Uterus (tissue), 4 donors: ENCODE results near the gene LGSN. TPM values are rescaled to one million over a fixed set of nuclear protein-coding genes. Genes with fewer than 3 reads are reported as not detected.

Experiments used
- DNase-seq, 2 donors: peaks; one replicate each; pipeline ENCODE4 v3.0.0-alpha.2; 2019 to 2020
- H3K27ac ChIP-seq, 2 donors: fragments of 200-600 bp; sonication (generic); 1 replicate in 1 of 2; 2 replicates in 1 of 2; pipeline ENCODE4 v1.5.1; 2016 to 2018
- H3K27me3 ChIP-seq, 2 donors: fragments of 200-600 bp; sonication (generic); one replicate each; pipeline ENCODE4 v1.5.1; 2018 to 2019; ENCODE audit warnings: control low read depth in 1 of 2
- H3K36me3 ChIP-seq, 2 donors: fragments of 200-600 bp; sonication (generic); one replicate each; pipeline ENCODE4 v1.5.1; 2019; ENCODE audit warnings: control low read depth in 1 of 2
- H3K4me1 ChIP-seq, 2 donors: fragments of 200-600 bp; sonication (generic); one replicate each; pipeline ENCODE4 v1.5.1; 2018 to 2019; ENCODE audit warnings: control low read depth in 1 of 2
- H3K4me3 ChIP-seq, 2 donors: fragments of 200-600 bp; sonication (generic); 1 replicate in 1 of 2; 2 replicates in 1 of 2; pipeline ENCODE4 v1.5.1; 2018 to 2019; ENCODE audit warnings: mild to moderate bottlenecking in 1 of 2
- H3K9me3 ChIP-seq, 2 donors: fragments of 200-600 bp; sonication (generic); one replicate each; pipeline ENCODE4 v1.5.1; 2019; ENCODE audit warnings: control low read depth in 1 of 2
- POLR2A ChIP-seq, 2 donors: fragments of 450-650 bp; IDR thresholded peaks; one replicate each; pipeline ENCODE4 v1.6.1; 2016; ENCODE audit warnings: antibody characterized with exemption in 2 of 2, mild to moderate bottlenecking in 1 of 2, moderate library complexity in 1 of 2
- intact Hi-C: fragments of 100-400 bp; cut with DNase I; formaldehyde crosslinking; loops from one replicate; pipeline ENCODE4 v1.15.1; 2023; ENCODE audit warnings: low total_unique reads
- total RNA-seq, 4 donors: library from RNA; depleted of rRNA in 3 of 4; stranded (reverse); fragments of >200 nt in 3 of 4; gene quantifications; one replicate each; pipeline versions ENCODE4 v1.1.0 to v1.2.4, GENCODE V29; 2014 to 2023
- TF ChIP-seq, protein P1 (sequence below), 4 experiments: fragments of 200-600 bp in 2 of 4; fragments of 450-650 bp in 2 of 4; sonication (generic) in 2 of 4; IDR thresholded peaks; one replicate each; pipeline ENCODE4 v1.5.1; 2016 to 2019; ENCODE audit warnings: antibody characterized with exemption in 4 of 4, mild to moderate bottlenecking in 2 of 4, moderate library complexity in 1 of 4
- donor health status: DM: yes; HTN: yes; CAD: no.

LGSN gene
- total RNA-seq, 4 donors from 2014 or later: 0.41 TPM; not detected in 3

- H3K9me3 ChIP-seq: no peaks in the 10 kb centered on the region
- no peaks in the 10 kb centered on the region for H3K36me3 ChIP-seq
- intact Hi-C loops: no loop called here
- H3K4me3 ChIP-seq: no peak overlapping the region
- peak in 1 of 2 donors; percentile 26 for DNase-seq
- H3K27ac ChIP-seq: no peak overlapping the region
- no peaks in the 10 kb centered on the region for H3K27me3 ChIP-seq
- no peaks in the 10 kb centered on the region for H3K4me1 ChIP-seq
- TF ChIP-seq POLR2A (IDR thresholded peaks at IDR 0.05): no peak
- TF ChIP-seq, protein P1, sequence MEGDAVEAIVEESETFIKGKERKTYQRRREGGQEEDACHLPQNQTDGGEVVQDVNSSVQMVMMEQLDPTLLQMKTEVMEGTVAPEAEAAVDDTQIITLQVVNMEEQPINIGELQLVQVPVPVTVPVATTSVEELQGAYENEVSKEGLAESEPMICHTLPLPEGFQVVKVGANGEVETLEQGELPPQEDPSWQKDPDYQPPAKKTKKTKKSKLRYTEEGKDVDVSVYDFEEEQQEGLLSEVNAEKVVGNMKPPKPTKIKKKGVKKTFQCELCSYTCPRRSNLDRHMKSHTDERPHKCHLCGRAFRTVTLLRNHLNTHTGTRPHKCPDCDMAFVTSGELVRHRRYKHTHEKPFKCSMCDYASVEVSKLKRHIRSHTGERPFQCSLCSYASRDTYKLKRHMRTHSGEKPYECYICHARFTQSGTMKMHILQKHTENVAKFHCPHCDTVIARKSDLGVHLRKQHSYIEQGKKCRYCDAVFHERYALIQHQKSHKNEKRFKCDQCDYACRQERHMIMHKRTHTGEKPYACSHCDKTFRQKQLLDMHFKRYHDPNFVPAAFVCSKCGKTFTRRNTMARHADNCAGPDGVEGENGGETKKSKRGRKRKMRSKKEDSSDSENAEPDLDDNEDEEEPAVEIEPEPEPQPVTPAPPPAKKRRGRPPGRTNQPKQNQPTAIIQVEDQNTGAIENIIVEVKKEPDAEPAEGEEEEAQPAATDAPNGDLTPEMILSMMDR (IDR thresholded peaks at IDR 0.05): peak; percentile 36 to 57 (median 44)
These were observed 32.9 kb upstream of the LGSN start for GRCh38 chr6:63352544-63353285.

GRCh38 chr6:63352069-63352543 lies 32.3 kb upstream of the LGSN start:
- Histone ChIP-seq H3K9me3 (no peaks in the 10 kb centered on the region), H3K4me3 (no peak overlapping the region), H3K4me1 (no peaks in the 10 kb centered on the region), H3K27me3 (no peaks in the 10 kb centered on the region), H3K27ac (no peak overlapping the region), H3K36me3 (no peaks in the 10 kb centered on the region)
- TF ChIP-seq, protein P1 (IDR thresholded peaks at IDR 0.05): peak in 3 of 4 experiments; percentile 11 to 26 (median 17)
- TF ChIP-seq POLR2A (IDR thresholded peaks at IDR 0.05): no peak
- DNase-seq: no peak
- intact Hi-C loops: no loop called here

DNA sequence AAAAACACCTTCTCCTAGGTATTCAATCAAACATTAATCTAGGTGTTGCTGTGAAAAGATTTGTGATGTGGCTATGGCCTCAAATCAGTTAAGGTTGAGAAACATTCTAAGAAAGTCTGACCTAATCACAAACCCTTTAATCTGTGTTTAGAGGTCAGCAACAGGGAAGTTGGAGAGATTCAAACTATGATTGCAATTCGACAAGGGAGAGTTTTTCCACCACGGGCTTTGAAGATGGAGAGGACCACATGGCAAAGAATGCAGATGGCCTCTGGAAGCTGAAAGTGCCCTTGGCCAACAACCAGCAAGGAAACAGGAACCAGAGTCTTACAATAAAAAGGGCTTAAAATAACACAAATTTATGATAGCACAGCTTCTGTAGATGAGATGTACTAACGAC lies 29.6 kb upstream of the LGSN start:
- Histone ChIP-seq H3K9me3 (no peaks in the 10 kb centered on the region), H3K36me3 (no peaks in the 10 kb centered on the region), H3K4me1 (no peaks in the 10 kb centered on the region), H3K4me3 (no peak overlapping the region), H3K27ac (no peak overlapping the region), H3K27me3 (no peaks in the 10 kb centered on the region)
- intact Hi-C loops: no loop called here
- no peak for DNase-seq
- TF ChIP-seq, protein P1 (IDR thresholded peaks at IDR 0.05): no peak
- TF ChIP-seq POLR2A (IDR thresholded peaks at IDR 0.05): no peak

DNA sequence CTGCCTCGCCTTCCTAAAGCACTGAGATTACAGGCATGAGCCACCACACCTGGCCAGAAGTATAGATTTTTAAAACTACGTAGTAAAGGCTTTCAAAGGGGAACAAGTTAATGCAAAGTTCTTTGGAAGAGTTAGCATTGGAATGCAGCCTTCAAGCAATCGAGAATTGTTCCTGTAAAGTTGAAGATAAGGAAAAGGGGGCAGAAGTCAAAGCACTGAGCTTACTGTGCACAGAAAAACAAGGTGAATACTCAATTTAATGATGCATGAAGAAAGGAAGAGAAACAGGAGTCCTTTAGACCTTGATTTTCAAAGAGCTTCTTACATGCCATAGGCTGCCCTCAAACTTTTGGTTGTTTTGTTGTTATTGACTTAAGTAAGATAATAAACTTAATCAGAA lies 29.1 kb upstream of the LGSN start:
- H3K4me1 ChIP-seq: no peaks in the 10 kb centered on the region
- H3K4me3 ChIP-seq: no peak overlapping the region
- no peaks in the 10 kb centered on the region for H3K36me3 ChIP-seq
- intact Hi-C loops: no loop called here
- H3K27ac ChIP-seq: no peak overlapping the region
- TF ChIP-seq POLR2A (IDR thresholded peaks at IDR 0.05): no peak
- TF ChIP-seq, protein P1 (IDR thresholded peaks at IDR 0.05): no peak
- H3K27me3 ChIP-seq: no peaks in the 10 kb centered on the region
- no peak for DNase-seq
- H3K9me3 ChIP-seq: no peaks in the 10 kb centered on the region

DNA sequence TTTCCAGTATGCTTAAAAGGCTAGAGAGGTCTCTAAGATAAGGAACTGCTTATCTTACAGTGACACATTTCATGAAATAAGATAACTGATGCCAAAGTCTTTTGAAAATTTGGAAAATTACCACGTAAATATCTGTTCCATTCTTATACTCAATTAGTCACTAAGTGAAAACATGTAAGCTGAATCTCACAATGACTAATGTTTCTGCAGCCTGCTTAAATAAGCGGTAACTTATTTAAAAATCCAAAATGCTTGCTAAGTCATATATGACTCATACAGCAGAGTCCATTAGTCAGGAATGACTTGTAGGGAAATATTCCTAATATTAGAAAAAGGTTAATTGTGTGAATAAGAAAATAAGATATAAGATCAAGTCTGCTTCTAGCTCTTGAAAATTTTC lies 27.8 kb upstream of the LGSN start:
- intact Hi-C loops: no loop called here
- no peak for TF ChIP-seq POLR2A (IDR thresholded peaks at IDR 0.05)
- TF ChIP-seq, protein P1 (IDR thresholded peaks at IDR 0.05): no peak
- H3K9me3 ChIP-seq: no peaks in the 10 kb centered on the region
- H3K27me3 ChIP-seq: no peaks in the 10 kb centered on the region
- no peaks in the 10 kb centered on the region for H3K36me3 ChIP-seq
- H3K4me3 ChIP-seq: no peak overlapping the region
- H3K4me1 ChIP-seq: no peaks in the 10 kb centered on the region
- no peak for DNase-seq
- no peak overlapping the region for H3K27ac ChIP-seq
